ENCODE results near the gene PLEKHG4B. TPM values are rescaled to one million over a fixed set of nuclear protein-coding genes. Genes with fewer than 3 reads are reported as not detected.
"Not testable (repeated sequence)": the region's sequence is repeated elsewhere in the genome, so short reads cannot be mapped to it uniquely, and the experiment has no call there.

Gene PLEKHG4B
- 65.6 to 71.2 TPM (median 70.0 TPM) in 3 replicates for total RNA-seq

GRCh38 chr5:91556-92263 lies at the start of gene PLEKHG4B:
PLEKHG4B (plus strand) TSS chr5:92168; CDS start chr5:92232, 64 bp downstream.
- Mint-ChIP-seq H3K4me3 (peak within 1 kb of the TSS; percentile 82), H3K36me3 (peaks cover 7% of the 10 kb centered on the region), H3K27me3 (ENCODE audit: low read depth) (peaks cover 30% of the 10 kb centered on the region), H3K9me3 (no peaks in the 10 kb centered on the region), H3K27ac (peak within 1 kb of the TSS; percentile 96), H3K4me1 (peaks cover 36% of the 10 kb centered on the region)
- peak; percentile 69 to 79 for DNase-seq (ENCODE audit: low spot score in 2 of 2, unreplicated experiment in 2 of 2)
- TF ChIP-seq CTCF (IDR thresholded peaks at IDR 0.05; ENCODE audit: unreplicated experiment) = no peak

DNA sequence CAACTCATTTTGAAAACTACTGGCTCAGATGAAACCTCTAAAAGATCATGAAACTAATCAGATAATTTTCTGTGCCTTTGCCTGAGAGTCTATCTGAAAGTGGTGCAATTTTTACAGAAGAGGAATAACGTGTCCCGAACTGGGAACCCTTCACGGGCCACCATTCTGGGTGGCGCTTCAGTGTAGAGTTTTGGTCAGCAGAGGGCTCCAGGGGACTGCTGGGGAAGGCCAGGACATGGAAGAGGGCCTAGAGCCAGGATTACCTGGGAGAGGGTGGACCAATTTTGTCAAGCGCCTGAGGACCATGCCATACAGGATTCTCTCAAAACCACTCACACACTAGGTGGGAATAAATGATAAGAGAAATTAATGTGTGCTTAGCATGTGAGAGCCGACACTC lies 49.7 kb upstream of the PLEKHG4B start:
- no peak for DNase-seq (ENCODE audit: low spot score in 2 of 2, unreplicated experiment in 2 of 2)
- Mint-ChIP-seq H3K27me3 (ENCODE audit: low read depth) (peaks cover 62% of the 10 kb centered on the region), H3K27ac (no peak overlapping the region), H3K9me3 (no peaks in the 10 kb centered on the region), H3K4me1 (no peaks in the 10 kb centered on the region), H3K36me3 (no peaks in the 10 kb centered on the region), H3K4me3 (no peak overlapping the region)
- no peak for TF ChIP-seq CTCF (IDR thresholded peaks at IDR 0.05; ENCODE audit: unreplicated experiment)

GRCh38 chr5:48192-48591 lies 43.8 kb upstream of the PLEKHG4B start:
- TF ChIP-seq CTCF (IDR thresholded peaks at IDR 0.05; ENCODE audit: unreplicated experiment) = no peak
- DNase-seq (ENCODE audit: low spot score in 2 of 2, unreplicated experiment in 2 of 2) = no peak
- Mint-ChIP-seq H3K36me3 (no peaks in the 10 kb centered on the region), H3K27me3 (ENCODE audit: low read depth) (peaks cover 48% of the 10 kb centered on the region), H3K27ac (no peak overlapping the region), H3K4me3 (no peak overlapping the region), H3K4me1 (no peaks in the 10 kb centered on the region), H3K9me3 (no peaks in the 10 kb centered on the region)

- not testable (repeated sequence) for H3K4me1 Mint-ChIP-seq, H3K4me3 Mint-ChIP-seq
- H3K27me3 Mint-ChIP-seq (ENCODE audit: low read depth) = peaks cover 56% of the 10 kb centered on the region
Measured at GRCh38 chr5:49530-49929, 42.4 kb upstream of the PLEKHG4B start.

DNA sequence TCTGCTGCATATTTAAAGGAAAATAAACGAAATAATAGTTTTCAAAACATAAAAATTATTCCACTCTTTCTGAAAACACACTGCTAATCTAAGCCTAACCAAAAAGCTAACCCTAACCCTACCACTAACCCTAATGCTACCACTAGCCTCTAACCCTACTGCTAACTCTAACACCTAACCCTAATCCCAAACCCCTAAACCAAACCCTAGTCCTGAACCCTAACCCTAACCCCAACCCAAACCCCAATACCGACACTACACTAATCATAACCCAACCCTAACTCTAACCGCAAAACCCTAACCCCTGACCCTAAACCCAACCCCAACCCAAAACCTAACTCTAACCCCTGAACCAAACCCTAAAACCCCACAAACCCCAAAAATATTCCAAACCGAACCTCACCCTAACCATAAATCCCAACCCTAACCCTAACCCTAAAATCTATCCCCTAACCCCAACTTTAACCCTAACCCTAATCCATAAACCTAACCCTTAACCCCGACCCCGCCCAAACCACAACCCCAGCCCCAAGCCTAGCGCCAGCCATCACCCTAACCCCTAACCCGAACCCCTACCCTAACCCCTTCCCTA lies 41.9 kb upstream of the PLEKHG4B start:
- H3K36me3 Mint-ChIP-seq = no peaks in the 10 kb centered on the region
- no peak for TF ChIP-seq CTCF (IDR thresholded peaks at IDR 0.05; ENCODE audit: unreplicated experiment)
- peaks cover 2% of the 10 kb centered on the region for H3K4me1 Mint-ChIP-seq
- H3K27me3 Mint-ChIP-seq (ENCODE audit: low read depth) = peaks cover 61% of the 10 kb centered on the region
- H3K4me3 Mint-ChIP-seq = no peak overlapping the region
- H3K27ac Mint-ChIP-seq = no peak overlapping the region
- H3K9me3 Mint-ChIP-seq = no peaks in the 10 kb centered on the region
- no peak for DNase-seq (ENCODE audit: low spot score in 2 of 2, unreplicated experiment in 2 of 2)

More at GRCh38 chr5:49530-49929, 42.4 kb upstream of the PLEKHG4B start:
- peak in 1 of 2 experiments; percentile 67 for DNase-seq (ENCODE audit: low spot score in 2 of 2, unreplicated experiment in 2 of 2)
- H3K9me3 Mint-ChIP-seq, H3K27ac Mint-ChIP-seq, H3K36me3 Mint-ChIP-seq: not testable (repeated sequence)

- Mint-ChIP-seq H3K4me1 (peaks cover 2% of the 10 kb centered on the region), H3K27ac (no peak overlapping the region), H3K27me3 (ENCODE audit: low read depth) (peaks cover 60% of the 10 kb centered on the region), H3K36me3 (no peaks in the 10 kb centered on the region), H3K4me3 (no peak overlapping the region), H3K9me3 (no peaks in the 10 kb centered on the region)
- no peak for TF ChIP-seq CTCF (IDR thresholded peaks at IDR 0.05; ENCODE audit: unreplicated experiment)
- DNase-seq (ENCODE audit: low spot score in 2 of 2, unreplicated experiment in 2 of 2) = no peak
Measured at GRCh38 chr5:50724-51499, 41.1 kb upstream of the PLEKHG4B start.
